ENCODE data around the gene CHL1. TPM values are rescaled to one million over a fixed set of nuclear protein-coding genes. Genes with fewer than 3 reads are reported as not detected.

The CHL1 gene
- total RNA-seq, 2 donors from 2014 or later, result 3.0 to 10.6 TPM

- ATAC-seq (no peak), DNase-seq (no peak)
- Histone ChIP-seq H3K27ac (no peak overlapping the region), H3K36me3 (replicated peaks in 1 of 2; ENCODE audit: insufficient read depth in 1 of 2, low read depth in 2 of 2) (no peaks in the 10 kb centered on the region), H3K4me3 (no peak overlapping the region), H3K27me3 (no peaks in the 10 kb centered on the region), H3K4me1 (no peaks in the 10 kb centered on the region), H3K9me3 (no peaks in the 10 kb centered on the region)
- 40% methylated on average over 34 to 35 of the region's 35 CpGs for WGBS, 2 donors
- intact Hi-C loops (cut with DNase I), result no loop called here
- TF ChIP-seq POLR2A (IDR thresholded peaks at IDR 0.05), result no peak
- TF ChIP-seq, protein P1, sequence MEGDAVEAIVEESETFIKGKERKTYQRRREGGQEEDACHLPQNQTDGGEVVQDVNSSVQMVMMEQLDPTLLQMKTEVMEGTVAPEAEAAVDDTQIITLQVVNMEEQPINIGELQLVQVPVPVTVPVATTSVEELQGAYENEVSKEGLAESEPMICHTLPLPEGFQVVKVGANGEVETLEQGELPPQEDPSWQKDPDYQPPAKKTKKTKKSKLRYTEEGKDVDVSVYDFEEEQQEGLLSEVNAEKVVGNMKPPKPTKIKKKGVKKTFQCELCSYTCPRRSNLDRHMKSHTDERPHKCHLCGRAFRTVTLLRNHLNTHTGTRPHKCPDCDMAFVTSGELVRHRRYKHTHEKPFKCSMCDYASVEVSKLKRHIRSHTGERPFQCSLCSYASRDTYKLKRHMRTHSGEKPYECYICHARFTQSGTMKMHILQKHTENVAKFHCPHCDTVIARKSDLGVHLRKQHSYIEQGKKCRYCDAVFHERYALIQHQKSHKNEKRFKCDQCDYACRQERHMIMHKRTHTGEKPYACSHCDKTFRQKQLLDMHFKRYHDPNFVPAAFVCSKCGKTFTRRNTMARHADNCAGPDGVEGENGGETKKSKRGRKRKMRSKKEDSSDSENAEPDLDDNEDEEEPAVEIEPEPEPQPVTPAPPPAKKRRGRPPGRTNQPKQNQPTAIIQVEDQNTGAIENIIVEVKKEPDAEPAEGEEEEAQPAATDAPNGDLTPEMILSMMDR (IDR thresholded peaks at IDR 0.05), result no peak
These were observed 112.2 kb downstream of the CHL1 start for GRCh38 chr3:308597-309321.

DNA sequence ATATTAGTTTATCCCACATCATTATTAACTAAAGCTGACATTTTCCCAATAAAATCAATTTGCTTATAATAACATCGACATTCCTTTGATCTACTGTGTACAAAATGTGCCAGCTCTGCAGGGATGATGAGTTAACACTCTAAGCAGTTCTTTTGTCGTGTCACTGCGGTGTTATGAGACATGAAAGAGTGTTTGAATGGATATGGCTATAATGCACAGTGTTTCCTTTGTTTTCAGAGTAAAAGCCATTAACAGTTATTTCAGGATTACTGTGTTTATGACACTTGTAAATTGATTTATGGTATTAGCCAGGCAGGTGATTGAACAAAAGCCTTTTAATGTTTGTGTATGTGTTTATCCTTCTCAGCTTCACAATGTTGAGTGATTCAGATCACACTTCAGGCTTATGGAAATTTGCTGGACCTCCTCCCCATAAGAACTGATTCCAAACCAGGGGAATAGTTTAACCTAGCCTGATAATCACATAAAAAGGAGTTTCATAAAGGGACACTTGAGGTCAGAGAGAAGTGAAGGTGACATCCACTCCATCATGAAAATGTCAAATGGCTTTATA, 115.7 kb downstream of the CHL1 start:
- TF ChIP-seq POLR2A (IDR thresholded peaks at IDR 0.05), result no peak
- TF ChIP-seq, protein P1 (IDR thresholded peaks at IDR 0.05), result no peak
- WGBS, 2 donors, result 10 to 18% methylated on average over 3 of the region's 3 CpGs
- intact Hi-C loops (cut with DNase I), result no loop called here
- H3K27me3 ChIP-seq, result no peaks in the 10 kb centered on the region
- no peak overlapping the region for H3K4me3 ChIP-seq
- no peaks in the 10 kb centered on the region for H3K9me3 ChIP-seq
- DNase-seq, result no peak
- H3K27ac ChIP-seq, result no peak overlapping the region
- H3K4me1 ChIP-seq, result no peaks in the 10 kb centered on the region
- no peaks in the 10 kb centered on the region for H3K36me3 ChIP-seq (replicated peaks in 1 of 2; ENCODE audit: insufficient read depth in 1 of 2, low read depth in 2 of 2)
- ATAC-seq, result no peak

- intact Hi-C loops (cut with DNase I), result no loop called here
- ATAC-seq (no peak), DNase-seq (no peak)
- 44 to 53% methylated on average over 2 of the region's 2 CpGs for WGBS, 2 donors
- Histone ChIP-seq H3K36me3 (replicated peaks in 1 of 2; ENCODE audit: insufficient read depth in 1 of 2, low read depth in 2 of 2) (no peaks in the 10 kb centered on the region), H3K27me3 (no peaks in the 10 kb centered on the region), H3K4me1 (no peaks in the 10 kb centered on the region), H3K27ac (no peak overlapping the region), H3K4me3 (no peak overlapping the region), H3K9me3 (no peaks in the 10 kb centered on the region)
- TF ChIP-seq POLR2A (IDR thresholded peaks at IDR 0.05), result no peak
- TF ChIP-seq, protein P1 (IDR thresholded peaks at IDR 0.05), result no peak
These were observed 116.3 kb downstream of the CHL1 start for GRCh38 chr3:312911-313310.

DNA sequence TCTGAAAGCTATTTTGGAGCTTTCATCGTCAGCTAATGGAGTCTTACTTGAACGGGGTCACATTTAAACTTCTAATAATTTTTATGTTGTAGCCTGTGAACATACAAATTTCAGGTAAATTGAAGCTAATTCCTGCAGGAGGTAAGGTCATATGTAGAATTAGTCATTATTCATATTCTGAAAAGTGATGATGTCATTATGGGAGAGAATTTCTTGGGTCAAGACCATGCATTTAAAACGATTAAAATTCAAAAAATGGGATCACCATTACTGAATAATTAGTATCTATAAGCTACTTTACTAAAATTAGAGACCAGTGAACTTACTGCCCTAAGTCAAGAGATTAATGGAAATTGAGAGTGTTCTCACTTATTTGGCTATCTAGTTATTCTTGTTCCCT, 120.4 kb downstream of the CHL1 start:
- 52 to 62% methylated on average over 3 of the region's 3 CpGs for WGBS, 2 donors

More for the DNA sequence above, 120.4 kb downstream of the CHL1 start:
- Histone ChIP-seq H3K4me3 (no peak overlapping the region), H3K27ac (no peak overlapping the region), H3K4me1 (no peaks in the 10 kb centered on the region), H3K36me3 (replicated peaks in 1 of 2; ENCODE audit: insufficient read depth in 1 of 2, low read depth in 2 of 2) (no peaks in the 10 kb centered on the region), H3K9me3 (no peaks in the 10 kb centered on the region), H3K27me3 (no peaks in the 10 kb centered on the region)
- ATAC-seq (no peak), DNase-seq (no peak)
- intact Hi-C loops (cut with DNase I), result no loop called here
- TF ChIP-seq POLR2A (IDR thresholded peaks at IDR 0.05), result no peak
- TF ChIP-seq, protein P1 (IDR thresholded peaks at IDR 0.05), result no peak

All from body of pancreas (tissue), 4 donors.